Breast epithelium (tissue), 4 donors: Measurements from ENCODE around the gene GORASP1. TPM values are rescaled to one million over a fixed set of nuclear protein-coding genes. Genes with fewer than 3 reads are reported as not detected.

Experiments used
- DNase-seq, 2 donors: peaks; one replicate each; pipeline ENCODE4 v3.0.0-alpha.2; 2019; ENCODE audit warnings: low spot score in 2 of 2
- H3K27ac ChIP-seq, 2 donors: fragments of 200-600 bp; sonication (generic) in 1 of 2; one replicate each; pipeline ENCODE4 v1.5.1; 2016 to 2019; ENCODE audit warnings: mild to moderate bottlenecking in 1 of 2
- H3K27me3 ChIP-seq, 2 donors: fragments of 200-600 bp; sonication (generic) in 1 of 2; one replicate each; pipeline versions ENCODE4 v1.5.1 to v1.6.0; 2017 to 2019; ENCODE audit warnings: control low read depth in 1 of 2, mild to moderate bottlenecking in 1 of 2
- H3K36me3 ChIP-seq: fragments of 200-600 bp; one replicate; pipeline ENCODE4 v1.5.1; 2019
- H3K4me1 ChIP-seq, 2 donors: fragments of 200-600 bp; sonication (generic); one replicate each; pipeline ENCODE4 v1.5.1; 2016 to 2019; ENCODE audit warnings: control low read depth in 1 of 2
- H3K4me3 ChIP-seq, 3 donors: fragments of 200-600 bp; sonication (generic); 1 replicate in 2 of 3; 2 replicates in 1 of 3; pipeline ENCODE4 v1.5.1; 2016 to 2019; ENCODE audit warnings: mild to moderate bottlenecking in 3 of 3, moderate library complexity in 2 of 3
- H3K9me3 ChIP-seq, 2 donors: fragments of 200-600 bp; sonication (generic) in 1 of 2; one replicate each; pipeline ENCODE4 v1.5.1; 2016 to 2019; ENCODE audit warnings: control low read depth in 1 of 2
- POLR2A ChIP-seq: fragments of 450-650 bp; IDR thresholded peaks from one replicate; pipeline ENCODE4 v1.6.1; 2016; ENCODE audit warnings: antibody characterized with exemption, mild to moderate bottlenecking, moderate library complexity
- POLR2AphosphoS5 ChIP-seq, 3 donors: sonication (generic); formaldehyde crosslinking; IDR thresholded peaks; one replicate each; pipeline ENCODE4 v1.6.1; 2017; ENCODE audit warnings: antibody characterized with exemption in 3 of 3
- intact Hi-C: fragments of 100-400 bp; cut with DNase I; formaldehyde crosslinking; loops from one replicate; pipeline ENCODE4 v1.15.1; 2023; ENCODE audit warnings: low total_unique reads
- total RNA-seq, 3 donors: library from RNA; depleted of rRNA; stranded (reverse); fragments of >200 nt; gene quantifications; one replicate each; pipeline ENCODE4 v1.1.0, GENCODE V29; 2016
- TF ChIP-seq, protein P1 (sequence below), 3 donors: fragments of 450-650 bp; IDR thresholded peaks; one replicate each; pipeline ENCODE4 v1.5.1; 2016 to 2017; ENCODE audit warnings: antibody characterized with exemption in 3 of 3, mild to moderate bottlenecking in 3 of 3, moderate library complexity in 3 of 3

Gene GORASP1
- total RNA-seq, 3 donors from 2014 or later: 58.2 to 98.8 (median 77.3) TPM

DNA sequence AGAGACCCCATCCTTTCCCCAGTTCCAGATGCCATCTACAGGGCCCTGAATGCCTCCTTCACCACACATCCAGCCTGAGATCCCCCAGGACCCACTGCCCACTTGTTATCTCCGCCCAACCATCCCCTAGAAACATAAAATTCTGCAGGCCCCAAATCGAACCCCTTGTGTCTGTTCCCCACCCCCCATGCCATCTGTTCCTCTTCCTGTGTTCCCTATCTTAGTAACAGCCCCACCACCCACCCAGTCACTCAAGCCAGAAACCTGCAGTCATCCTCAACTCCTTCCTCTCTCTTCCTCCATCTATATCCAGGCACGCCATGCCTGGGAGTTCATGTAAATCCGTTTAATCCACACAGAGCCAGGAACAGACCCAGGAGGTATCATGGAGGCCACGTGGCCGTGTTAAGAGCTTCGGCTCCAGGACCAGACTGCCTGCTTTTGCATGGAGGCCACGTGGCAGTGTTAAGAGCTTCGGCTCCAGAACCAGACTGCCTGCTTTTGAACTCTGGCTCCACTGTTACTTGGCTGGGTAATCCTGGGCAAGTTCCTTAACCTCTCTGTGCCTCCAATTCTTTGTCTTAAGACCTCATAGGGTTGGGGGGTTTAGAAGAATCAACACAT, 41.1 kb upstream of the GORASP1 start:
- TF ChIP-seq POLR2A: no peak
- TF ChIP-seq, protein P1, sequence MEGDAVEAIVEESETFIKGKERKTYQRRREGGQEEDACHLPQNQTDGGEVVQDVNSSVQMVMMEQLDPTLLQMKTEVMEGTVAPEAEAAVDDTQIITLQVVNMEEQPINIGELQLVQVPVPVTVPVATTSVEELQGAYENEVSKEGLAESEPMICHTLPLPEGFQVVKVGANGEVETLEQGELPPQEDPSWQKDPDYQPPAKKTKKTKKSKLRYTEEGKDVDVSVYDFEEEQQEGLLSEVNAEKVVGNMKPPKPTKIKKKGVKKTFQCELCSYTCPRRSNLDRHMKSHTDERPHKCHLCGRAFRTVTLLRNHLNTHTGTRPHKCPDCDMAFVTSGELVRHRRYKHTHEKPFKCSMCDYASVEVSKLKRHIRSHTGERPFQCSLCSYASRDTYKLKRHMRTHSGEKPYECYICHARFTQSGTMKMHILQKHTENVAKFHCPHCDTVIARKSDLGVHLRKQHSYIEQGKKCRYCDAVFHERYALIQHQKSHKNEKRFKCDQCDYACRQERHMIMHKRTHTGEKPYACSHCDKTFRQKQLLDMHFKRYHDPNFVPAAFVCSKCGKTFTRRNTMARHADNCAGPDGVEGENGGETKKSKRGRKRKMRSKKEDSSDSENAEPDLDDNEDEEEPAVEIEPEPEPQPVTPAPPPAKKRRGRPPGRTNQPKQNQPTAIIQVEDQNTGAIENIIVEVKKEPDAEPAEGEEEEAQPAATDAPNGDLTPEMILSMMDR (IDR thresholded peaks at IDR 0.05): no peak
- H3K4me3 ChIP-seq: peak overlapping the region; percentile 5 to 57 (median 29)
- DNase-seq: peak in 1 of 2 donors; percentile 21
- intact Hi-C loops: no loop called here
- no peaks in the 10 kb centered on the region for H3K9me3 ChIP-seq
- H3K36me3 ChIP-seq: peaks cover 7% of the 10 kb centered on the region
- H3K4me1 ChIP-seq: peaks cover 14 to 39% of the 10 kb centered on the region in 2 donors
- no peaks in the 10 kb centered on the region for H3K27me3 ChIP-seq
- H3K27ac ChIP-seq: peak overlapping the region; percentile 91 to 100

DNA sequence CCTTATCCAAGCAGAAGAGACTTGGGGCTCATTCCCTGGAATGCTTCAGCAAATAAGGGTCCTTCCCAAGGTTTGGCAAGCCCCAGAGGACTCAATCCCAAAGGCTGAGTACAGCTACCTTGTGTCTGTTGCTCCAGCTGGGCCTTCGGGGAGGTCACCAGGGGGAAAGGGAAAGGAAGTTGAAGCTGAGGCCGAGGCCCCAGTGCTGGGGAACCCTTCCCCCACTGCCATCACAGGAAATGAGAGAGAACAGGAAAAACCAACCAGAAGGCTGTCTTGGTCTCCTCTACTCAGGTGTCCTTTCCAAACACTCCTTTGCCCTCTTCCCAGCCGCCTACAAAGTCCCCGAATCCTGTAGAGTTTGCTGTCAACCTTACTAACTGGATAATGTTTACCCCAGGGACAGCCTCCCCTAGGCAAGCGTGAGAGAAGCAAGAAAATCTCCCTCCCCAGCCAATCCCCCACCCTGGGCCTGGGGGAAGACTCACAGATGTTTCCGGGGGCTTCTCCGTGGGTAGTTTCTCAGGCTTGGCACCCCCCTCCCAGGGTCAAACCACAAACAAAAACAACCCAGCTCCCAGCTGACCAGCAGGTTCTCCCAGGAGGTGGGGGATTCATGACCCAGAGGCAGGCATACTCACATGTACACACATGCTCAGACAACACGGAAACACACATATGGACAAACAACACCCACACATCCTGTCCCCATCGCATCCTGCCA, 40.4 kb upstream of the GORASP1 start:
- intact Hi-C loops: no loop called here
- peak overlapping the region; percentile 10 to 57 (median 29) for H3K4me3 ChIP-seq
- H3K27ac ChIP-seq: peak overlapping the region; percentile 91 to 100
- peaks cover 14% of the 10 kb centered on the region for H3K36me3 ChIP-seq
- H3K4me1 ChIP-seq: peaks cover 14 to 45% of the 10 kb centered on the region in 2 donors
- H3K27me3 ChIP-seq: no peaks in the 10 kb centered on the region
- no peaks in the 10 kb centered on the region for H3K9me3 ChIP-seq
- peak in 1 of 2 donors; percentile 17 for DNase-seq
- TF ChIP-seq POLR2AphosphoS5 (IDR thresholded peaks at IDR 0.05) (no peak), POLR2A (no peak)
- TF ChIP-seq, protein P1 (IDR thresholded peaks at IDR 0.05): no peak

DNA sequence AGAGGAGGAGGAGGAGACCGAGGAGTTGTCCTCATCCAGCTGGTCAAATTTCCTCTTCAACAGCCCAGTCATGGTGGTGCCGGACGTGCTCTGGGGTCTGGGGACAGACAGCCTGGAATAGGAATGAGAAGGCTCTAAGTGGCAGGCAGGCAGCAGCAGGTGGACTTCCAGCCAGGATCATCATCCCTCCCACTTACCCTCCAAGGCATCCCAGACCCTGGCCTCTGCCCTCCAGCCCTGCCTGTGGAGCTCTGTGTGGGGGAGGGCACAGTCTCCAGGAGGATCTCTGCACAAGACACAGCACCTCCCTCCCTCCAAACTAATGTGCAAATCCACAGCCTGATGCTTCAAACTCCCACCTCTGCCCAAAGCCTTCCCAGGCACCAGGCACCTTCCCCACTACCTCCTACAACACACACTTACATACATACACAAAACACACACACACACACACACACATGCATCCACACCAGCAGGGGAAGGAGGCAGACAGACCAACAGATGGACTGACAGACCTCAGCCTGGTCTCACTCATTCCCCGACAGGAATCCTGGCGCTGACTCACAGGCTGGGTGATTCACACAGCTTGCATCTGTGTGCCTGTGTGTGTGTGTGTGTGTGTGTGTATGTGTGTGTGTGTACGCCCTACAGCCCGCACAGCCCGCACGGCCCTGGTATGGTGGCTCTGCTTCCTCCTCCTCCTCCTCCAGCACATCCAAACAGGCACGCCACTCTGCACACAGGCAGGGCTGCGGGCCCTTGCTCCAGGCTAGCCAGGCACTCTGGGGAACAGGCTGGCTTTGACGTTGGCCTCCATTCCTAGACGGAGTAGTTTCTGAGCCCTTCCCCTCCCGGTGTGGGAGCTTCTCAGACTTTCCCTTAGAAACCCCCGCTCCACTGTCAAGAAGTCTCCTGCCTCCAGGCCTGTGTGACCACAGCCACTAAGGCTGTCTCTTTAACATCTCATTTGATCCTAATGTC, 39.5 kb upstream of the GORASP1 start:
- Histone ChIP-seq H3K27me3 (no peaks in the 10 kb centered on the region), H3K4me3 (peak overlapping the region; percentile 10 to 57 (median 29)), H3K36me3 (peaks cover 14% of the 10 kb centered on the region), H3K4me1 (peaks cover 21 to 55% of the 10 kb centered on the region in 2 donors), H3K9me3 (no peaks in the 10 kb centered on the region), H3K27ac (peak overlapping the region; percentile 91 to 100)
- intact Hi-C loops: no loop called here
- DNase-seq: peak; percentile 69 to 74
- TF ChIP-seq POLR2AphosphoS5 (IDR thresholded peaks at IDR 0.05): peak in 2 of 3 donors; percentile 14 to 45
- TF ChIP-seq, protein P1 (IDR thresholded peaks at IDR 0.05): no peak

DNA sequence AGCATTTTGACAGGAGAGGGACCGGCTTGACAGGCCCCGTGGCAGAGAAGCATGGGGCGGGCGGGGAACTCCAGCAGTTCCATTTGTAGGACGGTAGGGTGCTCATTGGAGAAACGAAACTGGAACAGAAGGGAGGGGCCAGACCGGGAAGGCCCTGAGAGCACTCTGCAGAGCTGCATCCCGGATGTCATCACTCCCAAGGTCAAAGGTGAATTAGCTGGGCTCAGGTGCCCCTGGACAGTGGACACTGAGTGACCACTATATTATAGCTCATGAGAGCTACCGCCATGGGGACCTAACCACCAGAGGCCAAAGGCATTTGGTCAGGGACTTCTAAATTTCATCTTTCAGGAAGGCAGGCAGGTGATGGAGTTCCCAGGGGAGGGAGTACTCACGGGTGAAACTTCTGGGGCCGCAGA, 38.7 kb upstream of the GORASP1 start:
- Histone ChIP-seq H3K4me1 (peaks cover 21 to 61% of the 10 kb centered on the region in 2 donors), H3K9me3 (no peaks in the 10 kb centered on the region), H3K4me3 (no peak overlapping the region), H3K27ac (peak overlapping the region; percentile 91 to 100), H3K27me3 (no peaks in the 10 kb centered on the region), H3K36me3 (peaks cover 14% of the 10 kb centered on the region)
- intact Hi-C loops: no loop called here
- TF ChIP-seq POLR2A: no peak
- TF ChIP-seq, protein P1 (IDR thresholded peaks at IDR 0.05): no peak
- no peak for TF ChIP-seq POLR2AphosphoS5 (IDR thresholded peaks at IDR 0.05)
- DNase-seq: no peak
